Activated T-cell treated with anti-CD3 and anti-CD28 coated beads, Interleukin-2, amount 50 U/mL, for 48 hours (primary cell): Measurements from ENCODE around the gene TSPAN4.

Source experiments
- DNase-seq, 2 experiments: peaks; one replicate each; pipeline ENCODE4 v3.0.0-alpha.2; 2020

The TSPAN4 gene

GRCh38 chr11:853682-854448 lies 11.2 kb downstream of the TSPAN4 start:
- no peak for DNase-seq

DNA sequence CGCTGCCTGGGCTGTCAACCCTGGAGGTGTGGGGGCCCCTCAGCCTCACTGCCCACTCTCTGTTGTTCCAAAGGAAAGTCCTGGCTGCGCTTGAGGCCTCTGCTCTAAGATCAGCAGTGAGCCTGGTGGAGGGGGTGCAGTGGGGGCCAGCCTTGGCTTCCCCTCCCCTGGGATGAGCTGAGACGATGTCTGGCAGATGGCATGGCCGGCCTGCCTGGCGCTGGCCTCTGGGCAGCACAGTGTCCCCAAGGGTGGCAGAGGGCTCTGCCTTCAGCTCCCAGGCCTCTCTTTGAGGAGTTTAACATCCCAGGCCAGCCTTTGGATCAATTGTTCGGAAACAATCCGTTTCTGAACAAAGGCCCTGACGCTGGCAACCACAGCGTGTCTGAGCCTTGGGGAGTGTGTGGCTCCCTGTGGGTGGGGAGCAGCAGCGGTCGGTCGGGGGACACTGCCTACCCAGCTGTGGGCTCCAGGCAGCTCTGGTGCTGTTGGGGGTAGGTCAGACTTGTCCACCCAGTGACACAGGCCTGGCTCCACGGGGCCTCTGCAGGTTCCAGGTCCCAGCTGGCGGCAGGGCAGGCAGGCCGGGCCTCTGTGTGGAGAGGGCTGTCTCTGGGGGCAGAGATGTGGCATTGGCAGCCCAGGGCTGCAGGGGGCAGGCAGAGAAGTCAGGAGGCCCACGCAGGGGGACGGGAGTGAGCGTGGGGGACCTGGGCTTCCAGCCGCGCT lies 12.1 kb downstream of the TSPAN4 start:
- no peak for DNase-seq

DNA sequence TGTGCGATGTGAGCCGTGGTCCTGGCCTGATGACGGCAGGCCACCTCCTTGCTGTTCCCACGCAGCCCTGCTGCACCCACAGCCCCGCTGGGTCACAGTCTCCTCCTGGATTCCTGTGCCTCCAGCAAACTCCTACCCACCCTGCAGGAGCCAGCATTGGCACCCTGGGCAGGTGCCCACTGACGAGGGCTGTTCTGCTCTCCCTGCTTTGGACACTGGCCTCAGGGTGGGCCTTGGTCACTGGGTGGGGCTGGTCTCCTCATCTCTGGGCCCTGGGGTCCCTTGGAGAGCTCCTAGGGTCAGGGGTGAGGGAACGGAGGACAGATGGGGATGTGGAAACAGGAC lies 12.7 kb downstream of the TSPAN4 start:
- DNase-seq = no peak

DNA sequence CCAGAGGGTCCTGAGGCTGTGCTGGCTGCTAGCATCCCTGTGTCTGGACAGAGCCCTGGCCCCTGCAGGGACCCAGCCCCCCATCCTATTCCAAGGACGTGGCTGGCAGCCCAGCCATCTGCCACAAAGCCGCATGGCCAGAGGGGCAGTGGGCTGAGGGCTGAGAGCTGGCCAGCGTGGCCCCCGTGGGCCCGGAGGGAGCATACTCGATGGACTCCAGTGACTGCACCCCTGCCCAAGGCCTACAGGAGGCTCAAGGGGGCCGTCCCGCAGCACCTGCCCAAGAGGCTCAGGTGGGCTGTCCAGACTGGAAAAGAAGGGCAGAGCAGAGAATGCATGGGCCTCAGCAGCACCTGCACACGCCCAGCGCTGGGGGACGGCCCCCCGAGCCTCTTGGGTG lies 13.1 kb downstream of the TSPAN4 start:
- no peak for DNase-seq

- DNase-seq = no peak
These were observed 13.7 kb downstream of the TSPAN4 start for GRCh38 chr11:856397-856796.

DNA sequence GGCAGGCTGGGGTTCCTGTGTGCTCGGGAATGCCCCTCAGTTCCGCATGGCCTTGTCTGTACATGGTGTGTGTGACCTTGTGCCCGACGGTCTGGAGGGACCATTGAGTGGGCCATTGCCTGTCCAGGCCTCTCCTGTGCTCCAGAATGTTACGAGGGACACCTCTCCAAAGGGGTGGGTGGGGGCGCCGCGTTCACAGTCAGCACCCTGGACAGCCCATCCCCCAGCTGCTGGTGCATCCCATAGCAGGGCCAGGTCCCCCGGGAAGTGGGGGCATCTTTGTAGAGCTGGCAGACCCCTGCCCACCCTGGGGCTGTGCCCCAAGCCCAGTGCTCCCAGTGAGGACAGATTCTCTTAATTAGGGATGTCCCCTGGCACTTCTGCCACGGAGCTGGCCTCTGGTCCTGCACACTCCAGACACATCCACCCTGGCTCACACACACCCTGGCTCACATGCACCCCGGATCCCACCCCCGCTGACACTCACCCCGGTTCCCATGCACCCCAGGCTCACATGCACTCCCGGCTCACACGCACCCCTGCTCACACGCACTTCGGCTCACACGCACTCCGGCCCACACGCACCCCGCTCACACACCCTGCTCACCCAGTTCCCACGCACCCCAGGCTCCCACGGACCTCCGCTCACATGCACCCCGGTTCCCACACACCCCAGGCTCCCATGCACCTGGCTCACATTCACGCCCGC lies 15.6 kb downstream of the TSPAN4 start:
- no peak for DNase-seq

DNA sequence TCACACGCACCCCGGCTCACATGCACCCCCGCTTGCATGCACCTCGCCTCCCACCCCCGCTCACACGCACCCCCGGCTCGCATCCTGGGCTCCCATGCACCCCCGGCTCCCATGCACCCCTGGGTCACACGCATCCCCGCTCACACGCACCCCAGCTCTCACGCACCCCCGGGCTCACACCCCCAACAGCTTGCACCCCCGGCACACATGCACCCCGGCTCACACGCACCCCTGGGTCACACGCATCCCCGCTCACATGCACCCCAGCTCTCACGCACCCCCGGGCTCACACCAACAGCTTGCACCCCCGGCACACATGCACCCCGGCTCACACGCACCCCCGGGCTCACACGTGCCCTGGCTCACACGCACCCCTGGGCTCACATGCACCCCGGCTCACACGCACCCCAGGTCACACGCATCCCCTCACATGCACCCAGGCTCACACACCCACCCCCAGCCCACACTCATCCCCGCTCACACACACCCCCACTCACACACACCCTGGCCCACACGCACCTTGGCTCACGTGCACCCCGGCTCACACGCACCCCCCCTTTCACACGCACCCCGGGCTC lies 16.2 kb downstream of the TSPAN4 start:
- no peak for DNase-seq

- DNase-seq = no peak
These were observed 16.9 kb downstream of the TSPAN4 start for GRCh38 chr11:859394-860131.

GRCh38 chr11:860234-861104 lies 17.8 kb downstream of the TSPAN4 start:
- no peak for DNase-seq

- DNase-seq = no peak
These were observed 18.4 kb downstream of the TSPAN4 start for GRCh38 chr11:861105-861479.

DNA sequence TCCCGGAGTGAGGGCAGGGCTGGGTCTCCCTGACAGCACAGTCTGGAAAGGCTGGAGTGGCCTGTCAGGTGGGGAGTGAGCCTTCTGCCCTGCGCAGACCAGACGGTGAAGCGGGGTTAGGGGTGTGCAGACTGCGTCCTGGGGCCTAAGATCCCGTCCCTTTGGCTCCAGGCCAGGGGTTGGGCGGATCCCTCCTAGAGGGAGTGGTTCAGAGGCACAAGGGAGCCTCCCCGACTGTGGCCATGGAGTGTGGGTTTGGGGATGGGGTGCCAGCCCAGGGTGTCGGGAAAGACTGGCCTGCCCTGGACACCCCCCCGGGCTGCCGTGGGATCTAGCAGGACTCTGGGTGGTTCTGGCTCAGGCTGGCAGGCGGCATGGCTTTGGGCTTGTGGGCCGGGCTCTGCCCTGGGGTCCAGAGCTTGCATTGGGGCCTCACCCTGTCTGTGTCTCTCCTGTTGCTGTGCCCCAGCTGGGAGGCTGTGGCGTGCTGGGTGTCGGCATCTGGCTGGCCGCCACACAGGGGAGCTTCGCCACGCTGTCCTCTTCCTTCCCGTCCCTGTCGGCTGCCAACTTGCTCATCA lies 19.5 kb downstream of the TSPAN4 start:
- DNase-seq = no peak

GRCh38 chr11:862696-863022 lies 20.0 kb downstream of the TSPAN4 start:
- DNase-seq = no peak

GRCh38 chr11:863023-863909 lies 20.6 kb downstream of the TSPAN4 start:
- no peak for DNase-seq

DNA sequence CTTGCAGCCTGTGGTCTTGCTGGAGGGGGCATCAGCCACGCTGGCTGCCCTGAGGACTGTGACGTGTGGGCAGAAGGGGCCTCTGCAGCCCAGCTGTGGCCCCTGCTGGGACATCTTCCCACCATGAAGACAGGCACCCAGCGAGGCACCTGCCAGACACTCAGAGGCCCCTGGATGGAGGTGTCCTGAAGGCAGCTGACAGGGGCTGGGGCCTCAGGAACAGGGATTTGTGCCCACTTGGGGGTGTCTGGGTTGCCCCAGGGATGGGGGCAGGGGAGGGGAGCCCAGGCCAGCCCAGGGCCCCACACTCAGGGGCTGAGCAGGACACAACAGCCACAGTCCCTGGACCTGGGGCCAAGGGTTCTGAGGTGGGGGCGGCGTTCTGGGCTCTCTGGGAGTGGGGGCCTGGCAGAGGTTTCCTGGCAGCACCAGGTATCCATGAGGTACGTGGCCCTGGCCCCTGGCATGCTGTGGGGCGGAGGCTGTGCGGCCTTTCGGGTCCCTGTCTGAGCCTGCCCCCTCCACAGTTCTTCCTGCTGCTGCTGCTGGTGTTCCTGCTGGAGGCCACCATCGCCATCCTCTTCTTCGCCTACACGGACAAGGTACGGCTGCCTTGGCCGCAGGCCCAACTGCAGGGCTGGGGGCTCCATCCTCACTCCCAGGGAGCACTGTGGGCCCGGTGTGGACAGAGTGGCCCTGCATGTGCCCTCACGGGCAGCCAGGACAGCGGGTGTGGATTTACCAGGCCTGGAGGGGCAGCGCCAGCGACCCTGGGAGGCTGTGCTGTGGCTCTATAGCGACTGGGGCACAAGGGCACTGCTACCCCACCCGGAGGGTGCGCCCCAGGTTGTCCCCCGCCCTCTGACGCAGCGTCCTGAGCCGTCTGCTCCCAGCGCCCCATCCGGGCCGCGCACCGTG lies 21.5 kb downstream of the TSPAN4 start:
- DNase-seq = no peak

- DNase-seq = no peak
These were observed 22.2 kb downstream of the TSPAN4 start for GRCh38 chr11:864898-865297.

- no peak for DNase-seq
These were observed 23.1 kb downstream of the TSPAN4 start for GRCh38 chr11:865462-866430.

- no peak for DNase-seq
These were observed 23.8 kb downstream of the TSPAN4 start for GRCh38 chr11:866481-866880.

GRCh38 chr11:867856-868358 lies 25.3 kb downstream of the TSPAN4 start:
- no peak for DNase-seq
